Stimulated activated CD4-positive, alpha-beta T cell treated with anti-CD3 and anti-CD28 coated beads, Interleukin-2, amount 100 ng/mL, for 4 hours (primary cell): ENCODE measurements around the gene SEC14L1.
"Not testable (repeated sequence)": the region's sequence is repeated elsewhere in the genome, so short reads cannot be mapped to it uniquely, and the experiment has no call there.

Experiments
- DNase-seq: peaks from one replicate; pipeline ENCODE4 v3.0.0-alpha.2; 2020; ENCODE audit warnings: low read depth

SEC14L1 gene

DNA sequence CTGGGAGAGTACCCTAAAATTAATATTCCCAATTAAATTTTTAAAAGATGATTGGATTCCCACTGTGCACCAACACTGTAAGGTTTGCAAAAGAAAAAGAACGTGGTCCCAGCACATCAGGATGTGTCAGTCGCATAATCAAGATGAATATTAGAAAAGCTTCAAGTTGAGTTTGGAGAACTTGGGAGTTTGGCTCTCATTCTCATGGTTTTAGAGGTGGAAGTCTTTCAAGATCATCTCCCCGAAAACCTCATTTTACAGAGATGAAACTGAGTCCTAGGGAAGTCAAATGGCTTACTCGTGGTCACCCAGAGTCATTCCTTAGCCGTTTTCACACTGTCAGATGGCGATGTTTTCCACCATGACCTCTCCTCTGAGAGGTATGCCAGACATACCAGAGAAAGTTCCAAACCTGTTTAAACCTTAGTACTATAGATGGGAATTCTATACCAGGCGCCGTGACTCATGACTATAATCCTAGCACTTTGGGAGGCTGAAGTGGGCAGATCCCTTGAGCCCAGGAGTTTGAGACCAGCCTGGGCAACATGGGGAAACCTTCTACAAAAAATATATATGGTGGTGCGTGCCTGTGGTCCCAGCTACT is 1.2 kb downstream of the SEC14L1 start:
- DNase-seq, result no peak

DNA sequence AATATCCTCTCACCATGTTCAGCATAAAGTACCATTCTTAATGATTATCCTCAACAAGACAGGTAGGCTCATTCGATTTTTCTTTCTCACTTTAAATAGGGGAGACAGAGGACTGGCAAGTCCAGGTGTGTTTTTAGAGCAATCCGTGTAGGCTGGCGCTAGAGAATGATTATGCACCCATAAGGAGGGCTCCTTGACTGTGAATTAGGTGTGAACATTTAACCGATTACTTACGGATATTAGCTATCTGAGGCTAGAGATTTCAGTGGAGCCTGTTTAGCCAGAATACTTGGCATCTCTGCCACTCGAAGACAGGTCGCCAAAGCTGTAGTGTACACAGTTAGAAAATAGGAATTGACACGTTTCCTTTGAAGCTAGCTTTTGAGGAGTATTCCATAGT is 1.9 kb downstream of the SEC14L1 start:
- DNase-seq, result no peak

DNA sequence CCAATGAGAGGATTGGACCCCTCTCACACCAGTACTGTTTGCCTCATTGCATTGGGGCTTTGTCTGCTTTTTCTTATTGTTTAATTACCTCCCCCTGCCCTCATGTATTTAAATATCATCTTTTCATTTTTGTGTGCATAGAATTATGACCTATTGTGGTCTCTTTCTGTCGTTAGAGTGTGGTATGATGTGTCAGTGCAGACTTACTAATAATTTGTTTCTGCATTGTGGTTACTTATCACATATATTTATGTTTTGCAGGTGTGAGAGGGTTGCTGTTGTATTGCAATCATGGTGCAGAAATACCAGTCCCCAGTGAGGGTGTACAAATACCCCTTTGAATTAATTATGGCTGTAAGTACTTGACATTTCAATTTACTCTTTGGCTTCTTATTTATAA is 2.5 kb downstream of the SEC14L1 start:
- no peak for DNase-seq

DNA sequence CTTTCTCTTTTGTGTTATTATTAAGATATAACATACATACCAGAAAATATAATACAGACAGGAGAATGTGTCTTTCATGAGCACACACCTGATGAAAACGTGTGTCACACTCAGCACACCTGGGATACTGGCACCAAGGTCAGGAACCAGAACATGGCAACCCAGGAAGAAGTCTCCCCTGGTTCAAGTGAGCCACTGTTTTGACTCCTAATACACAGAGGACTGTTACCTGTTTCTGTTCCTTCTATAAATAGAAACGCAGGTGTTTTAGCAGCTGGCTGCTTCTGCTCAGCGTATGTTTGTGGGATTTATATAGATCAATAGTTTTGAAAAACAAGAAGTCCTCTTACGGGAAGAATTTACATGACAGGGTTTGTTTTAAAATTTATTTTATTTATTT is 3.5 kb downstream of the SEC14L1 start:
- no peak for DNase-seq

DNA sequence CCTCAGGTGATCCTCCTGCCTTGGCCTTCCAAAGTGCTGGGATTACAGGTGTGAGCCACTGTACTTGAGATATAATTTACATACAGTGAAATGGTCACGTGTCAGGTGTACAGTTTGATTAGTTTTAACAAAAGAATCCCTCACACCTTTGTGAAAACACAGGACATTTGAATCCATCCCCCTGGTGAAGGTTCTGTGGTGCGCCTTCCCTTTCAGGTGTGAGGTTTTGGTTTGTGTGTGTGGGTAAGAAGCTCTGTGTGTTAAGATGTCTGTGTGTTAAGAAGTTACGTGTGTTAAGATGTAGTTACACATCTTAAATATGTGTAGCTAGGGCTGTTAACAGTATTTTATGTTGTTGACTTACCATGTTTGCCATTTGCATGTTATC is 4.4 kb downstream of the SEC14L1 start:
- no peak for DNase-seq

DNA sequence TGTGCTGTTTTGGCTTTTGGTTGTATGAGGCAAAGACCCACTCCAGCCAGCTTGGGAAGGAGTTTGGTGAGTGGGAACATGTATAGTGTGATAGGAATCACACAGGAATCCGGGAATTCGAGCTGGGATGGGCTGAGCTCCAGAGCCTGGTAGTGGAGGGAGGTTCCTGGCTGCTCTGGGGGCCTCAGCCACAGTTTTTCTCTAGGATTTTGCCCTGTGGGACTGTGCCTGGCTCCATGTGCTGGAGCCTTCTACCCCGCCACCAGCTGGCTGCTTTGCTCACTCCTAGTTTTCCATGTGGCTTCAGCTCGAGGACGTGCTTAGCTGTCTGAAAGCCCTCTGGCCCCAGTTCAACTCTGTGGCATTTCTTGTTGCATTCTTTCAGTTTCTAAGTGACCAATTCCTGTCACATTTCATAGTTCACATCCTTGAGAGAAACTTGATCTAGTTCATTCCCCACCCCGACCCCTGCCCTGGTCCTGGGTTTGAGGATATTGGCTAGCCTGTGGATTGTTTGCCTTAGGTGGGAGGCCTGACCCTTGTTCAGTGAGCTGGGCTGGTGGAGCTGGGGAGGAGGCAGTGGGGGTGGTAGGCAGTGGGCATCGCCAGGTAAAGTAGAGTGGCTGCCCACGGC is 5.0 kb downstream of the SEC14L1 start:
- DNase-seq, result no peak

DNA sequence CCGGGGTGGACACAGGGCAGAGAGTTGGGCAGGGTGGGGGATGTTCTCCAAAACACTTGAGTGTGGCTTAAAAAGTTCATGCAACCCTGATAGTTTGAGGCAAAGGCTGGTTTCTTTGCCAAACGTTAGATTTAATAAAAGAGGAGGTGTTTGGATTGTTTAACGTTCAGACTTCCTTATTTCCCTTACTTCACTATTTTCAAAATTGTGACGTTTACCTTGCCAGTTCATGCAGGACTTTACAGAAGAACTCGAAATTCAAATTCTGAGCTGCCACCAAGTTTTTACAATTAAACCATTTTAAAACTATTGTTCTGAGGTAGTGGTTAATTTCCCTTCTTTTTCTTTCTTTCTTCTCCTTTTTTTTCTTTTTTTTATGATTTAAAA is 5.5 kb downstream of the SEC14L1 start:
- DNase-seq, result no peak

DNA sequence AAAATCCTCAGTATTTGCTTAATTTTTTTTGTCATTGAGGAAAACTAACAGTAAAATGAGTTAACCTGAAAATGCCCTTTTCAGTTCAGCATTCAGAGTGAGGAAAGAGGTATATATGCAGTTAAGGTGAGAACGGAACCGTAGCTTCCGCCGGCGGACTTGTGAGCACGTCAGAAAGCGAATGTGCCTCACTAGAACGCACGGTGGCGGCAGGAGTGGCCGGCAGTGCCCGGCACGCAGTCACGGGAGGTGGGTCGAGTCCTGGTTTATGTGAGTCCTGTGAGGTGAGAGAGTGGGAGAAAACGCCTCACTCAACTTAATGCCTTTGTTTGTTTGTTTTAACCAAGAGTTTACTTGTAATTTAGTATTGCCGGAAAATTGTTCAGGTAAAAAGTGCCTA is 6.1 kb downstream of the SEC14L1 start:
- no peak for DNase-seq

DNA sequence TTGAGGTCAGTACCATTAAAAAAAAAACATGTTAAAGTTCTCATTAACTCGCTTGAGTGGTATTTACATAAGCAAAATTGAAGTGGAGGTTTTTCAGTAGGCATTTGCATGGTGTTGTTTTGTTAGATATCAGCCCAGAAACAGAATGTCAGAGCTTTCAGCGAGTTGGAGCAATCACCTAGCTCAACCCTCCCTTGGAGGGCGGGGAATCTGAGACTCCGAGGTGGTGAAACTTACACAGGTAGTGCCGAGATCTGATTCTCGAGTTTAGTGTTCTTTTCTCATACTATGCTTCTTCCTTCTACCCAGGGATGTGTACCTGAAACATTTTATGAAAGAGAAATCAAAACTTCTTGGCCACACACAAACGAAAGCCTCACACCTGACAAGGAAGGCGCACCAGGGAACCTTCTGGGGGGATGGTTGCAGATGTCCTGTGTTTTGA is 6.6 kb downstream of the SEC14L1 start:
- DNase-seq, result no peak

DNA sequence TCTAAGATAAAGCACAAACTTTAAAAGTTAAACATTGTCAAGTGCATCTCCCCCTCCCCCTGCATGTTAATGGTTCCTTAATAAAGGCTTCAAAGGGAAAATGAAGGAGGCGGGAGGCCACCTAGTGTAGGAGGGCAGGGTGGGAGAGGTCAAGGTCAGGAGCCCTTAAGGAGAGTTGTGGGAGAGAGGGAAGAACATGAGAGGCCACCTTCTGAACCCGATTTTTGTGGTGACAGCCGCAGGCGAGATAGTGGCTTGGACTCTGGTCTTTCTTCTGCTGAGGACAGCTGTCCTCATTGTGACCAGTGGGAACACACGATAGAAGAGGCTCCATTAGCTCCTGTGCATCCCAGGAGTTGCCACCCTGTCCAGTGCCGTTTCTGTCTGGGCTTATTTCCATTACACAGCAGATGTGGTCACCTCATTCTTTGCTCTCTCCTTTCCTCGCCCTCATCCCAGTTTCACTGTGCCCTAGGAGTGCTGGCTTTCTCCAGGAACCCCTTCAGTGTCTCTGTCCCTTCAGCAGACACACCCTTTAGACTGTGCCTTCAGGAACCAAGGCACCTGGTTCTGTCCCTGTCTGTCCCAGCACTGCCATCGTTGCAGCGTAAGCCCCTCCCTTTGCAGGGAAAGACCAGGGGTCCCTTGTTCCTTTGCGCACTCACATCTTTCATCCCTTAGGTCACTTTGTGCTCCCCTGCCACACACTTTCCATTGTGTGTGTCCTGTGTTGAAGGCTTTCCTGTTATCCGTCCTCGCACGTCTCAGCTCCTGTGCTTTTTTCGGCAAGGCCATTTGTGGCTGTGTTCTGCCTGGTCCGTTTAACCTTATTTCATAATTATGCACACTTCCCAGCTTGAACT is 7.5 kb downstream of the SEC14L1 start:
- no peak for DNase-seq

DNA sequence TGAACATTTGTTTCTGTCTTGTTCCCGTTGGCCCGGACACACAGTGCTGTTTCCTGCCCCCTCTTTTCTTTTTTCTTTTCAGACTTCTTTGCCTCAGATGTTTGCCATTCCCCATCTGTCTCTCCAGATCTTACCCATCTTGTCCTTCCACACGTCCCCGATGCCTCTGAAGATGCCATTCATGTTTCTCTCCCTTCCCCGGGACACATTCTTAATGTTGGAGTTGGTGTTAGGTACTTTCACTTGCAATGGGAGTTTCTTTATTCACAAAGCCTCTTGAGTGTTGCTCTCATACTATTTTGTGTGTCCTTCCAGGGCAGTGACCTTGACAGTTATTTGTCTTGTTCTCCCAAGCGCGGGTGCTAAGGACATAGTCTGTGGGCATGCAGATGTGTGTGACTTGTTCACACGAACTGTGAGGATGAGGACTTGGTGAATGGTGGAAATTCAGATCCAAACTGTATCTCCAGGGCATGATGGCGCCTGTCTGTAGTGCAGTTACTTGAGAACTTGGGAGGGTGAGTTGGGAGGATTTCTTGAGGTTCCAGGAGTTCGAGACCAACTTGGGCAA is 8.3 kb downstream of the SEC14L1 start:
- DNase-seq, result no peak

DNA sequence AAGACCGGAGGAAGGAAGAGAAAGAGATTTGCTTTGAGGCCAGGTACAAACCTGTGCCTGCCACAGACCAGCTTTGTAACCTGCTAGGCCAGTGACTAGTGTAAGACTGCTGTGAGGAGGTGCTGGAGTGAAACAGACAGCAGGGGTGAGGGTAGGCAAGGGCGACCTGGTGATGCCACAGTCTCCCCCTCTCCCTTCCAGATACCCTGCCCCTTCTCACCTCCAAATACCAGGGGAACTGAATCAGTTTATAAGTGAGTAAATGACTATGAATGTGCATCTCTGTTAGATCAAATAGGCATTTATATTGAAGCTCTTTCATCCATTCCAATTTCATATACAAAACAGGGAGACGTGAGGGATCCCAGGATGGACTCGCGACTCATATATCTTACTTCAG is 9.4 kb downstream of the SEC14L1 start:
- no peak for DNase-seq

DNA sequence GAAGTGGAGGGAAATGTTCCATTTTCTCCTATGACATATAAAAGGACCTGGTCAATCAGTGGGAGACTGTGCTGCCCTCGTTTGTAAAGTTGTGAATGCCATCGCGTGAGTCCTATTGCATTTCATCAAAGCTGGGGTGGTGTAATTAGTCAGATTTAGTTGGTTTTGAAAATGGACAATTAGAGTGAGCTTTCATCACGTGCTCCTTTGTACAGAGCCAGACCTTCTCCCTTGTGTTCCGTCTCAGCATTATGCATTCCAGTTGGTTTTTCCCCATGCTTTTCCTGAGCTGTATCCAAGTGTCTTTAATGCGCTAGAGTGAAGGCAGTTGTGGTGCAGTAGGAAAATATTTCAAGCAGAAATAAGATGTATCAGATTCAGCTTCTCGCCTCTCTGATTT is 10.4 kb downstream of the SEC14L1 start:
- no peak for DNase-seq

DNA sequence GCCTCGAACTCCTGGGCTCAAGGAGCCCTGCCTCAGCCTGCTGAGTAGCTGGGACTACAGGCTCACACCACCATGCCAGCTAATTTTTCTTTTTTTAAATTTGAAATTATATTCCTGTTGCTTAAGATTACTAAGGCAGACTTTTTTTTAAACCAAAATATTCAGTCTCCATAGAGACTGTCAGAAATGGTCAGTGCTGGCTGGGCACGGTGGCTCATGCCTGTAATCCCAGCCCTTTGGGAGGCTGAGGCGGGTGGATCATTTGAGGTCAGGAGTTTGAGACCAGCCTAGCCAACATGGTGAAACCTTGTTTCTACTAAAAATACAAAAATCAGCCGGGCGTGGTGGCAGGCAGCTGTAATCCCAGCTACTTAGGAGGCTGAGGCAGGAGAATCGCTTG is 11.3 kb downstream of the SEC14L1 start:
- DNase-seq, result not testable (repeated sequence)

DNA sequence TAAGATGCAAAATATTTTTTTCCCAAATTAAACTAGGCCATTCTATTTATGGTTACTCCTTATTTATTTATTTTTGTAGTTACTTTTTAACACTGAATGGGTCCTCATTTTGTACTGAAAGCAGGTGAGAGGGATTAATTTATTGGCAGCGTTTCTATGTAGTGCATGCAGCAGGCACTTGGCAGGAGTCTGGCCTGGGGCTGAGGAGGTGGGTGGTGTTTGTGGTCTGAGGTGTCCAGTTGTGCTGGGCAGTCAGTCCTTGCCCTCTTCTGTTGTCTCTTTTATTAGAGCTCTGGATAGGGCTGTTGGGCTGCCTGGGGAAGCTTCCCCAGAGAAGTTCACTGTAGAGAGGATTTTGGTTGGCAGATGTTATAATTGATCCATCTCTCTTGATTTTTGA is 12.7 kb downstream of the SEC14L1 start:
- no peak for DNase-seq

DNA sequence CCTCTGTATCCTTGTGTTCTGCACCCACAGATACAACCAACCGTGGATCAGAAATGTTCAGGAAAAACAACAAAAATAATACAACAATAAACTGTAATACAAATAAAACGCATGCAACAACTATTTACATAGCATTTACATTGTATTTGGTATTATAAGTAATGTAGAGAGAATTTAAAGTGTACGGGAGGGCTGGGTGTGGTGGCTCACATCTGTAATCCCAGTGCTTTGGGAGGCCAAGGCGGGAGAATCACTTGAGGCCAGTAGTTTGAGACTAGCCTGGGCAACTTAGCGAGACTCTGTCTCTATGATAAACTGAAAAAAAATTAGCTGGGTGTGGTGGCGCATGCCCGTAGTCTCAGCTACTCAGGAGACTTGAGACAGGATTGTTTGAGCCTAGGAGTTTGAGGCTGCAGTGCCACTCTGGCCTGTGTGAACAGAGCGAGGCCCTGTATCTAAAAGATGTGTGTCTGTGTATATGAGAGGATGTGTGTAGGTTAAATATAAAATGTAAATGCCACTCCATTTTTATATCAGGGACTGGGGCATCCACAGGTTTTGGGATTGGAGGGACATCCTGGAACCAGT is 13.3 kb downstream of the SEC14L1 start:
- no peak for DNase-seq

DNA sequence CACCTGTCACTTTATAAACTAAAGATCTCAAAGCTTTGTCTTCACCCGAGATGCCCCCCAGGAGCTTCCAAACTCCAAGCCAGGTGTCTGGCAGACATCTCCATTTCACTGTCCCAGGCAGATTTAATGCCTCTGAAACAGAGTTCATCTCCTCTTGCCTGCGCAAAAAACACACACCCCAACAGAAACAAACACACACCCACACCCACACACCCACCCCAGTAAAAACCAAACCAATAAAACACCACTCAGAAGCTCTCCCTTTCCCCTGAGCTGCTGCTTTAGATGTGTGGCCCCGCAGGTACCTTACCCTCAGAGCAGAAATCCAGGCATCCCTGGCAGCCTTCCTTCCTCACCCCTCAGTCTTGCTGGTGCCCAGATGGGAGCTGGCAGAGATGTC is 14.4 kb downstream of the SEC14L1 start:
- DNase-seq, result no peak

DNA sequence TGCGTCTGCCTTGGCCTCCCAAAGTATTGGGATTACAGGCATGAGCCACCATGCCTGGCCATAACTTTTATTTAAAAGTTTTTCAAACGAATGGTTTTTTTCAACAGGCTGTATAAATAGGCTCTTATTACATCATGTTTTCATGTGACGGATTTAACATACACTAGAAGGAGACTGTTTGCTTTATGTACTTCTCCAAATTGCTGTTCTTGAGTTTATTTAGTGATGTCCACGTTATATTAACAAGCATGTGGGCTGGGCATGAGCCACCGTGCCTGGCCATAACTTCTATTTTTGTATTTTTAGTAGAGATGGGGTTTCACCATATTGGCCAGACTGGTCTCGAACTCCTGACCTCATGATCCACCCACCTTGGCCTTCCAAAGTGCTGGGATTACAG is 17.0 kb downstream of the SEC14L1 start:
- DNase-seq, result not testable (repeated sequence)

DNA sequence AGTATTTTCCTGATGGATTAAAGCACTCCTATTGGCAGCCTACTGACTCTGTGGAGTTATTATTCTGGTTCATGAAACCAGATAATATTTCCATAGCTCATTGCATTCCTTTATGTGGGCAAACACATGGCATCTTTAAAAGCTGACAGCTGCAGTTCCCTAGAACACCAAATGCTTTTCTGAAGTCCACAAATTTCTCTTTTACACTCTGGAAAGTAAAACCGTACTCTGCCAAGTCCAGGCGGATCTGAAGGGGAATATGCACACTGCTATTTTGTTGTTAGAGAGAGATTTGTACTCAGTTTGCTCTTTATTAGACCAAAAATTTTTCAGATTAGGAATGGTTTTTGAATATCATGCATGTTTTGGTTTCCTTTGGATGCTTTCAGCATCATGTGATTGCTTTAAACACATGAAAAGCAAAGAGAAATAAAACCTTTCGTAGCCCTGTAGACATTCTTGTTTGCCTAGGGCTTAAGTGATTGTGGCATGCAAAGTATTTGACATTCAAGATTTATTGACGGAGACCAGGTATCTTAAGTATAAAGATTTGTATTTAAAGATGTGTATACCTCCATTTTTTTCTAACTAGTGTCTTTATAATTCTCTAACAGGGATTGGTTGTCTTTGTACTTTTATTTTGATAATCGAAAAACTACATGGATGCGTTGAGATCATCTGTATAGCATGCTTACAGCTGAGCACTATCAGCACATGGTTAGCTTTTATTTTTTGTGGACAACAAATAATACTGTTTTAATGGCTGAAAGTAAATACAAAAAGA is 19.5 kb downstream of the SEC14L1 start:
- DNase-seq, result no peak

DNA sequence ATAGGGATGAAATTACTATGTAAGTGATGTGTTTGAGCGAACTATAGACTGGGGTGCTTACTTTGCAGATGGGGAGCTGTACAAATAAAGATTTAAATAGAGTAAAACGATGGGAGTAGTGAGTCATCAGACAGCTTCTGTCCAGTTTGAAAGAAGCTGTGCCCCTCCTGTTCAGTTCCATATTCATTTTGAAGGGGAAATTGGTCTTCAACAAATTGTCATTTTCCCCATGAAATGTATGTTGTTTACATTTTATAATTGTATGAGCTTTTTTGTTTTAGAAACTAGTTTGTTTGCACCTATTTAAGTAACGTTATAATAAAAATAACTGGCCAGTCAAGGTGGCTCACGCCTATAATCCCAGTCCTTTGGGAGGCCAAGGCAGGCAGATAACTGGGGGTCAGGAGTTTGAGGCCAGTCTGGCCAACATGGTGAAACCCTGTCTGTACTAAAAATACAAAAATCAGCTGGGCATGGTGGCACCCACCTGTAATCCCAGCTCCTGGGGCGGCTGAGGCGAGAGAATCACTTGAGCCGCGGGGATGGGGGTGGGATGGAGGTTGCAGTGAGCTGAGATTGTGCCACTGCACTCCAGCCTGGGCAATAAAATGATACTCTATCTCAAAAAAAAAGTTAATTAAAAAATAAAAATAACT is 20.2 kb downstream of the SEC14L1 start:
- no peak for DNase-seq

DNA sequence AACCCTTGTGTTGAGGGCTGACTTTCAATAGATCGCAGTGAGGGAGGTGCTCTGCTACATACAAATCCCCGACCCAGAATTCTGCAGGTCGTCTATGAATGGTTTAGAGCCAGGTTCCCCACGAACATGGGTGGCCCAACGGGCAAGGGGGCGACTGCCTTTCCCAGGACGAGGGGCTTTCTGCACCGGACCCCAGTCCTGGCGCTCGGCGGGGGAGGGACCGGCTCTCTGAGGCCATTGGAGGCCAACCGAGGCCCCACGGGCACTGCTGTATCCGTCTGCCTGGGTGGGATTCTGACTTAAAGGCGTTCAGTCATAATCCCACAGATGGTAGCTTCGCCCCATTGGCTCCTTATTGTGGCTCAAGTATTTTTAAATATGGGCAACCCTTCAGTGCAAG is 21.2 kb downstream of the SEC14L1 start:
- DNase-seq, result no peak
